GM21526 (cell line): ENCODE results near the gene DHRS3.

Source experiments
- ATAC-seq: cut with Tn5 transposase; IDR thresholded peaks from one replicate; pipeline ENCODE4 v1.9.1; 2021; ENCODE audit warnings: moderate library complexity; ENCODE audit not compliant: unreplicated experiment, low FRiP score

The DHRS3 gene

GRCh38 chr1:12640237-12640957 is 22.4 kb upstream of the DHRS3 start:
- ATAC-seq: no peak

- ATAC-seq: no peak
These were observed 19.7 kb upstream of the DHRS3 start for GRCh38 chr1:12637693-12638092.

GRCh38 chr1:12636098-12636950 is 18.3 kb upstream of the DHRS3 start:
- ATAC-seq: no peak

GRCh38 chr1:12634696-12635202 is 16.7 kb upstream of the DHRS3 start:
- ATAC-seq: no peak

- no peak for ATAC-seq
These were observed 16.1 kb upstream of the DHRS3 start for GRCh38 chr1:12634156-12634555.

GRCh38 chr1:12631571-12631970 is 13.6 kb upstream of the DHRS3 start:
- ATAC-seq: no peak

GRCh38 chr1:12630946-12631530 is 13.0 kb upstream of the DHRS3 start:
- ATAC-seq: no peak

- no peak for ATAC-seq
These were observed 12.2 kb upstream of the DHRS3 start for GRCh38 chr1:12629985-12630760.

GRCh38 chr1:12629511-12629956 is 11.5 kb upstream of the DHRS3 start:
- ATAC-seq: no peak

- ATAC-seq: no peak
These were observed 9.3 kb upstream of the DHRS3 start for GRCh38 chr1:12627296-12627695.

- ATAC-seq: no peak
These were observed 8.9 kb upstream of the DHRS3 start for GRCh38 chr1:12626888-12627287.

GRCh38 chr1:12625276-12625675 is 7.3 kb upstream of the DHRS3 start:
- ATAC-seq: no peak

GRCh38 chr1:12622506-12622905 is 4.5 kb upstream of the DHRS3 start:
- no peak for ATAC-seq

- ATAC-seq: no peak
These were observed 3.6 kb upstream of the DHRS3 start for GRCh38 chr1:12621346-12622335.

GRCh38 chr1:12620931-12621330 is 2.9 kb upstream of the DHRS3 start:
- no peak for ATAC-seq

GRCh38 chr1:12620488-12620865 is 2.5 kb upstream of the DHRS3 start:
- ATAC-seq: no peak

- no peak for ATAC-seq
These were observed 1.9 kb upstream of the DHRS3 start for GRCh38 chr1:12619792-12620487.

GRCh38 chr1:12618965-12619791 is 1.2 kb upstream of the DHRS3 start:
- ATAC-seq: no peak
